Neuronal stem cell (in vitro differentiated cells): Measurements from ENCODE around the gene AOAH.

Experiments
- DNase-seq: peaks from one replicate; pipeline ENCODE4 v3.0.0-alpha.2; 2013; ENCODE audit warnings: low spot score
- H2AFZ ChIP-seq: one replicate; pipeline ENCODE4 v1.6.1; 2013; ENCODE audit warnings: mild to moderate bottlenecking, low read length, inconsistent platforms
- H2AK5ac ChIP-seq: 2 replicates; pipeline ENCODE4 v1.6.1; 2013; ENCODE audit warnings: low read depth, mild to moderate bottlenecking, inconsistent platforms, low read length, moderate library complexity, mixed read lengths
- H2BK120ac ChIP-seq: 2 replicates; pipeline ENCODE4 v1.6.1; 2013; ENCODE audit warnings: low read depth, mild to moderate bottlenecking, inconsistent platforms, low read length, moderate library complexity, mixed read lengths
- H2BK12ac ChIP-seq: one replicate; pipeline ENCODE4 v1.6.1; 2013; ENCODE audit warnings: low read length, inconsistent platforms
- H2BK15ac ChIP-seq: 2 replicates; pipeline ENCODE4 v1.6.1; 2013; ENCODE audit warnings: mild to moderate bottlenecking, low read length, inconsistent platforms, mixed read lengths
- H2BK5ac ChIP-seq: one replicate; pipeline ENCODE4 v1.6.1; 2013; ENCODE audit warnings: inconsistent platforms, mild to moderate bottlenecking, low read length, moderate library complexity
- H3K14ac ChIP-seq: one replicate; pipeline ENCODE4 v1.6.1; 2013; ENCODE audit warnings: low read length, inconsistent platforms
- H3K18ac ChIP-seq: 2 replicates; pipeline ENCODE4 v1.6.1; 2013; ENCODE audit warnings: low read length, inconsistent platforms
- H3K23ac ChIP-seq: 2 replicates; pipeline ENCODE4 v1.6.1; 2013; ENCODE audit warnings: low read depth, mild to moderate bottlenecking, mixed read lengths, low read length, inconsistent platforms; ENCODE audit not compliant: poor library complexity
- H3K27ac ChIP-seq: replicated peaks from 3 replicates; pipeline ENCODE4 v1.5.1; 2013; ENCODE audit warnings: low read length, inconsistent platforms
- H3K27me3 ChIP-seq, 3 experiments: 2 replicates each; pipeline ENCODE4 v1.6.1; 2013; ENCODE audit warnings: low read length in 3 of 3, mild to moderate bottlenecking in 2 of 3, inconsistent platforms in 1 of 3, low read depth in 1 of 3, mixed read lengths in 1 of 3, moderate library complexity in 1 of 3; ENCODE audit not compliant: control insufficient read depth in 3 of 3, insufficient read depth in 3 of 3
- H3K36me3 ChIP-seq, 2 donors: replicated peaks in 1 of 2; 2 replicates each; pipeline ENCODE4 v1.6.1; 2013; ENCODE audit warnings: low read length in 2 of 2; ENCODE audit not compliant: control insufficient read depth in 2 of 2, insufficient read depth in 2 of 2
- H3K4ac ChIP-seq: 2 replicates; pipeline ENCODE4 v1.6.1; 2013; ENCODE audit warnings: inconsistent platforms, mild to moderate bottlenecking, low read length, moderate library complexity
- H3K4me1 ChIP-seq, 2 donors: 1 replicate in 1 of 2; 2 replicates in 1 of 2; pipeline ENCODE4 v1.6.1; 2013; ENCODE audit warnings: low read length in 2 of 2, low read depth in 1 of 2; ENCODE audit not compliant: control insufficient read depth in 2 of 2, insufficient read depth in 1 of 2
- H3K4me2 ChIP-seq: one replicate; pipeline ENCODE4 v1.6.1; 2013; ENCODE audit warnings: mild to moderate bottlenecking, low read length, inconsistent platforms; ENCODE audit not compliant: insufficient read depth, poor library complexity, severe bottlenecking
- H3K4me3 ChIP-seq, 2 donors: 2 replicates each; pipeline ENCODE4 v1.5.1; 2013; ENCODE audit warnings: low read length in 2 of 2, mild to moderate bottlenecking in 2 of 2, inconsistent platforms in 1 of 2, moderate library complexity in 1 of 2
- H3K79me1 ChIP-seq: one replicate; pipeline ENCODE4 v1.6.1; 2013; ENCODE audit warnings: low read depth, mild to moderate bottlenecking, inconsistent platforms, low read length, moderate library complexity
- H3K9ac ChIP-seq: one replicate; pipeline ENCODE4 v1.6.1; 2013; ENCODE audit warnings: mild to moderate bottlenecking, low read depth, low read length, inconsistent platforms; ENCODE audit not compliant: poor library complexity
- H3K9me3 ChIP-seq, 2 donors: replicated peaks in 1 of 2; 2 replicates each; pipeline versions ENCODE3 to v1.6.1; 2013; ENCODE audit warnings: low read length in 2 of 2, mild to moderate bottlenecking in 2 of 2, inconsistent platforms in 1 of 2, low read depth in 1 of 2, mixed read lengths in 1 of 2, moderate library complexity in 1 of 2; ENCODE audit not compliant: control insufficient read depth in 2 of 2, insufficient read depth in 1 of 2
- H4K8ac ChIP-seq: one replicate; pipeline ENCODE4 v1.6.1; 2013; ENCODE audit warnings: low read depth, mild to moderate bottlenecking, inconsistent platforms, low read length, moderate library complexity
- H4K91ac ChIP-seq: one replicate; pipeline ENCODE4 v1.6.1; 2013; ENCODE audit warnings: low read length, low read depth, mild to moderate bottlenecking, inconsistent platforms; ENCODE audit not compliant: poor library complexity
- WGBS, 2 donors: extraction: QIAGEN DNeasy Blood & Tissue Kit; methylation state at CpG; one replicate each; pipeline ENCODE4 v1.1.7; 2013; ENCODE audit warnings: missing lambda C conversion rate in 2 of 2, mixed read lengths in 1 of 2; ENCODE audit not compliant: insufficient read length in 2 of 2, insufficient replicate concordance in 1 of 2; ENCODE audit errors: extremely low coverage in 2 of 2; 5-methylcytosine and 5-hydroxymethylcytosine counted together

The AOAH gene

DNA sequence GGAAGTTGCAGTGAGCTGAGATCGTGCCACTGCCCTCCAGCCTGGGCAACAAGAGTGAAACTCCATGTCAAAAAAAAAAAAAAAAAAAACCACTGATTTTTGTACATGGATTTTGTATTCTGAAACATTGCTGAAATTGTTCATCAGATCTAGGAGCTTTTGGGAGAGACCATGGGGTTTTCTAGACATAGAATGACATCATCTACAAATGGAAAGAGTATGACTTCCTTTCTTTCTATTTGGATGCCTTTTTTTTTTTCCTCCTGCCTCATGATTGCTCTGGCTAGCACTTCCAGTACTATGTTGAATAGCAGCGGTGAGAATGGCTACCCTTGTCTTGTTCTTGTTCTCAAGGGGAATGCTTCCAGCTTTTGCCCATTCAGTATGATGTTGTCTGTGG, 245.5 kb downstream of the AOAH start:
- Histone ChIP-seq H3K36me3 (no peaks in the 10 kb centered on the region), H3K27ac (no peak overlapping the region), H3K14ac (no peak overlapping the region), H2BK5ac (no peak overlapping the region), H4K8ac (no peak overlapping the region), H2BK120ac (no peak overlapping the region), H2BK12ac (no peak overlapping the region), H2BK15ac (no peak overlapping the region), H3K9me3 (peaks cover 0 to 6% of the 10 kb centered on the region in 2 donors), H3K4ac (no peak overlapping the region), H3K4me3 (no peak overlapping the region), H2AFZ (no peak overlapping the region), H3K9ac (no peak overlapping the region), H4K91ac (no peak overlapping the region), H3K4me2 (no peak overlapping the region), H3K23ac (no peak overlapping the region), H3K27me3 (no peaks in the 10 kb centered on the region), H2AK5ac (no peak overlapping the region), H3K79me1 (no peaks in the 10 kb centered on the region), H3K4me1 (no peaks in the 10 kb centered on the region), H3K18ac (no peak overlapping the region)
- WGBS, 2 donors = no CpG with 5 or more reads among the region's 2 CpGs
- DNase-seq = no peak

GRCh38 chr7:36475381-36475780, 248.9 kb downstream of the AOAH start:
- WGBS, 2 donors = no CpG with 5 or more reads among the region's 3 CpGs
- Histone ChIP-seq H2AFZ (no peak overlapping the region), H3K27me3 (no peaks in the 10 kb centered on the region), H4K91ac (no peak overlapping the region), H2BK15ac (no peak overlapping the region), H2BK120ac (no peak overlapping the region), H3K79me1 (no peaks in the 10 kb centered on the region), H3K4me1 (no peaks in the 10 kb centered on the region), H2BK12ac (no peak overlapping the region), H2BK5ac (no peak overlapping the region), H4K8ac (no peak overlapping the region), H2AK5ac (no peak overlapping the region), H3K4me3 (no peak overlapping the region), H3K36me3 (no peaks in the 10 kb centered on the region), H3K23ac (no peak overlapping the region), H3K18ac (no peak overlapping the region), H3K27ac (no peak overlapping the region), H3K4ac (no peak overlapping the region), H3K9ac (no peak overlapping the region), H3K9me3 (peaks cover 0 to 3% of the 10 kb centered on the region in 2 donors), H3K14ac (no peak overlapping the region), H3K4me2 (no peak overlapping the region)
- DNase-seq = no peak

DNA sequence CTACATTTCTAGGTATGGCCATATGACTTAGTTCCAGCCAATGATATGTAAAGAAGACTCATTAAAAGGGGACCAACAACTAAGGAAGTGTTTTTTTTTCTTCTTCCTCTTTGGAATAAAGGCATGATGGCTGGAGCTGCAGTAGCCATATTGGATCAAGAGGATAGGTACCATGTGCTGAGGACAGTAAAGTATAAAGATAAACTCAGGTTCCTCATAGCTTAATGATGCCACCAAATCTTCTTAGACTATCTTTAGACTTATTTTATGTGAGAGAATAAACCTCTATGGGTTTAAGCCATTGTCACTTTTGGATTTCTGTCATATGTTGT, 249.3 kb downstream of the AOAH start:
- Histone ChIP-seq H4K8ac (no peak overlapping the region), H3K23ac (no peak overlapping the region), H3K14ac (no peak overlapping the region), H3K4me2 (no peak overlapping the region), H2BK12ac (no peak overlapping the region), H2BK120ac (no peak overlapping the region), H3K18ac (no peak overlapping the region), H3K9me3 (peaks cover 0 to 3% of the 10 kb centered on the region in 2 donors), H3K27ac (no peak overlapping the region), H3K79me1 (no peaks in the 10 kb centered on the region), H2AK5ac (no peak overlapping the region), H2BK5ac (no peak overlapping the region), H2BK15ac (no peak overlapping the region), H3K4ac (no peak overlapping the region), H3K27me3 (no peaks in the 10 kb centered on the region), H4K91ac (no peak overlapping the region), H2AFZ (no peak overlapping the region), H3K4me3 (no peak overlapping the region), H3K9ac (no peak overlapping the region), H3K4me1 (no peaks in the 10 kb centered on the region), H3K36me3 (no peaks in the 10 kb centered on the region)
- no peak for DNase-seq

DNA sequence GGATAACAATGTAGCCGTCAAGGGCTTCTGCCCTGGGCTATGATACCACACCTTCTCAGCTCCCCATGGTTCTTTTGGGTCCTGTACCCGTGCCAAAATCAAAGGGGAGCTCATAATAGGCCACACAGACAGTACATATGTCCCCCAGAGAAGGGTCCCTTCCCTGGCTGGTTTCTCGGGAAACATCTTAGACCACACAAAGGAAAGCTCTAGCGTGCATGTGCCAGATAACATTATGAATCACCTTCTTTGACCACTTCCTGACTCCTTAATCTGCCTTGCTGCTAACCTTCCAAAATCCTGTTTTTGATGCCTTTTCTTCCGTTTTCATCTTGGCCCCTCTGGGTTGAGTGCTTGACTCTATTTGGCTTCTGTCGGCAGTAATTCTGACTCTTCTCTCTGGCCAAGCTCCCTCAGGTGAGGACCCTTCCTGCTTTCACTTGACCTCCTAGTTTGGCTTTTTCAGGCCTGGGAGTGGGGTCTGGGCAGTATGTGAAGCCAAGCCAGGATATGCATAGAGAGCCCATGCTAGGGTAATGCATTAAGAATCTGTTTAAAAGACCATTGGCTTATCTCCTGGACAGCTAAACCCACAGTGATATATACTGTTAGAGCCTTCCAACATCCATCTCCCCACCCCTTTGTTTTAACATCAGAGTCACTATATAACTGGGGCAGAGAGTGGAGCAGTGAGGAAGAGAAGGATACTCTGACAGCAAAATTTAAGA, 249.8 kb downstream of the AOAH start:
- H3K23ac ChIP-seq = no peak overlapping the region
- no peak overlapping the region for H2BK15ac ChIP-seq
- H3K18ac ChIP-seq = no peak overlapping the region
- no peak overlapping the region for H3K27ac ChIP-seq
- H2AFZ ChIP-seq = no peak overlapping the region
- H2BK5ac ChIP-seq = no peak overlapping the region
- H2AK5ac ChIP-seq = no peak overlapping the region
- no peaks in the 10 kb centered on the region for H3K27me3 ChIP-seq
- no peak overlapping the region for H4K91ac ChIP-seq
- no peak overlapping the region for H3K9ac ChIP-seq
- no peak overlapping the region for H3K4me2 ChIP-seq
- no peaks in the 10 kb centered on the region for H3K4me1 ChIP-seq
- no peak overlapping the region for H4K8ac ChIP-seq
- H3K9me3 ChIP-seq = peaks cover 0 to 3% of the 10 kb centered on the region in 2 donors
- H3K4ac ChIP-seq = no peak overlapping the region
- H2BK12ac ChIP-seq = no peak overlapping the region
- H3K4me3 ChIP-seq = no peak overlapping the region
- H3K14ac ChIP-seq = no peak overlapping the region
- no peak for DNase-seq
- no CpG with 5 or more reads among the region's 6 CpGs for WGBS, 2 donors
- no peaks in the 10 kb centered on the region for H3K36me3 ChIP-seq
- no peaks in the 10 kb centered on the region for H3K79me1 ChIP-seq
- no peak overlapping the region for H2BK120ac ChIP-seq
